ENCODE results near the gene FITM2. TPM values are rescaled to one million over a fixed set of nuclear protein-coding genes. Genes with fewer than 3 reads are reported as not detected.

FITM2 gene
- total RNA-seq, result 4.7 and 6.6 TPM in 2 replicates

GRCh38 chr20:44310664-44311639, at the start of gene FITM2:
Gene FITM2 (minus strand): TSS chr20:44311202. CDS start chr20:44311148, 54 bp downstream.

GRCh38 chr20:44355498-44356352, 44.7 kb upstream of the FITM2 start, which contains the start of gene HNF4A:
Gene HNF4A (plus strand): TSS chr20:44355699. CDS start chr20:44355805, 106 bp downstream.

DNA sequence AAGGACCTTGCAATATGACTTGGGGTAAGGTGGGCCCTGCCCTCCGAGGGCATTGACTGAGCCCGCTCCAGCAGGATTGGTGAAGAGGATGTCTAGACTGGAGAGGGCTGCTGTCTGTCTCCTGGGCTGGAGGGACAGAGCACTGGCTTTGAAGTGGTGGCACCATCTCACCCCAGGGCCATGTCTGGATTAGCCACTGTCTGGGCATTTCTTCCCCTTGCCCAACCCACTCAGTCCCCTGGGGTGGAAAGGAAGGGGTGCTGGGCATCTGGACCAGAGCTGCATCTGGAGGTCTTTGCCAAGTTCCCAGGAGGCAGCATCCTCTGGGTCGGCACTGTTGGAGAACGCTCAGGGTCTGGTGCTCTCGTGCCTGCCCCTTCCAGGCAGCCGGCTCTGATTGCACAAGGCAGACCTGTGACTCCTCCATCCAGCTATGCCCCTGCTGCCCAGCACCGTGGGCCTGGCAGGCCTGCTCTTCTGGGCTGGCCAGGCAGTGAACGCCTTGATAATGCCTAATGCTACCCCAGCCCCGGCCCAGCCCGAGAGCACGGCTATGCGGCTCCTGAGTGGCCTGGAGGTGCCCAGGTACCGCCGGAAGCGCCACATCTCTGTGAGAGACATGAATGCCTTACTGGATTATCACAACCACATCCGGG, 25.9 kb upstream of the FITM2 start, which contains the start of gene R3HDML:
TSS of gene R3HDML (plus strand) at position 319 of the 656 bp plus-strand sequence. CDS start at position 434, 115 bp downstream.

Other genes with a start within 250 kb of the FITM2 start
- 1.6 TPM in 1 of 2 replicates, not detected in the other for gene JPH2, start 124.0 kb downstream of the FITM2 start, total RNA-seq
- gene OSER1, start 100.4 kb downstream of the FITM2 start, total RNA-seq, result 27.8 and 32.9 TPM in 2 replicates
- not detected in 2 replicates for gene GDAP1L1, start 63.9 kb downstream of the FITM2 start, total RNA-seq
- gene R3HDML, start 25.8 kb upstream of the FITM2 start, total RNA-seq, result not detected in 2 replicates
- not detected in 2 replicates for gene HNF4A, start 44.5 kb upstream of the FITM2 start, total RNA-seq
- gene TTPAL, start 164.7 kb upstream of the FITM2 start, total RNA-seq, result 8.3 and 9.6 TPM in 2 replicates
- gene SERINC3, start 210.9 kb upstream of the FITM2 start, total RNA-seq, result 70.6 and 82.7 TPM in 2 replicates

All from cardiac atrium fibroblast (primary cell).